Naive B cell (primary cell): ENCODE data around the gene SLC22A16. TPM values are rescaled to one million over a fixed set of nuclear protein-coding genes. Genes with fewer than 3 reads are reported as not detected.

Experiments
- ATAC-seq, 2 donors: fragments of 150-1000 bp; cut with Tn5 transposase; 2 replicates each; pipeline ENCODE4 v1.10.0; 2021; ENCODE audit warnings: low read depth in 2 of 2, mild to moderate bottlenecking in 2 of 2, moderate library complexity in 2 of 2
- DNase-seq: peaks from one replicate; pipeline ENCODE4 v3.0.0; 2022
- H3K27ac Mint-ChIP-seq, 6 donors: one replicate each; pipeline ENCODE4 v1.8.0; 2020 to 2022; ENCODE audit warnings: mild to moderate bottlenecking in 6 of 6, mixed read lengths in 6 of 6, moderate library complexity in 5 of 6, inconsistent platforms in 2 of 6
- H3K27me3 Mint-ChIP-seq, 3 donors: one replicate each; pipeline ENCODE4 v1.8.0; 2021 to 2022; ENCODE audit warnings: mixed read lengths in 3 of 3, mild to moderate bottlenecking in 1 of 3
- H3K36me3 Mint-ChIP-seq, 2 donors: one replicate each; pipeline ENCODE4 v1.8.0; 2020 to 2022; ENCODE audit warnings: mixed read lengths in 2 of 2, inconsistent platforms in 1 of 2, mild to moderate bottlenecking in 1 of 2
- H3K4me1 Mint-ChIP-seq, 3 donors: one replicate each; pipeline ENCODE4 v1.8.0; 2020 to 2022; ENCODE audit warnings: mixed read lengths in 3 of 3, inconsistent platforms in 1 of 3, mild to moderate bottlenecking in 1 of 3, moderate library complexity in 1 of 3
- H3K4me3 Mint-ChIP-seq, 8 donors: one replicate each; pipeline ENCODE4 v1.8.0; 2020 to 2022; ENCODE audit warnings: mild to moderate bottlenecking in 8 of 8, mixed read lengths in 8 of 8, moderate library complexity in 8 of 8, inconsistent platforms in 2 of 8
- H3K9me3 Mint-ChIP-seq, 7 donors: one replicate each; pipeline ENCODE4 v1.8.0; 2020 to 2022; ENCODE audit warnings: mixed read lengths in 7 of 7, mild to moderate bottlenecking in 5 of 7, inconsistent platforms in 2 of 7, moderate library complexity in 1 of 7
- polyA plus RNA-seq, 6 donors: library from polyadenylated mRNA; unstranded; fragments of 300-500 nt; fragmentation: Illumina TruSeq; gene quantifications; one replicate each; pipeline ENCODE4 v1.2.3, GENCODE V29; 2021; ENCODE audit warnings: low read depth in 6 of 6

The SLC22A16 gene
- polyA plus RNA-seq, 6 donors from 2014 or later: not detected

- DNase-seq (no peak), ATAC-seq (no peak)
- H3K36me3 Mint-ChIP-seq: no peaks in the 10 kb centered on the region
- peaks cover 5 to 9% (median 7%) of the 10 kb centered on the region in 3 donors for H3K27me3 Mint-ChIP-seq
- H3K4me3 Mint-ChIP-seq: peak overlapping the region in 6 of 8 donors; percentile 45 to 78 (median 59)
- no peaks in the 10 kb centered on the region for H3K9me3 Mint-ChIP-seq
- H3K27ac Mint-ChIP-seq: peak overlapping the region in 1 of 6 donors; percentile 69
- H3K4me1 Mint-ChIP-seq: no peaks in the 10 kb centered on the region
Observed at GRCh38 chr6:110400208-110400607, 76.2 kb downstream of the SLC22A16 start.

GRCh38 chr6:110399219-110400071 is 77.0 kb downstream of the SLC22A16 start:
- H3K27me3 Mint-ChIP-seq: peaks cover 5 to 9% (median 7%) of the 10 kb centered on the region in 3 donors
- H3K4me1 Mint-ChIP-seq: no peaks in the 10 kb centered on the region
- H3K27ac Mint-ChIP-seq: peak overlapping the region in 1 of 6 donors; percentile 17
- ATAC-seq (peak in 1 of 2 donors; percentile 30), DNase-seq (no peak)
- peak overlapping the region in 7 of 8 donors; percentile 16 to 78 (median 66) for H3K4me3 Mint-ChIP-seq
- no peaks in the 10 kb centered on the region for H3K36me3 Mint-ChIP-seq
- H3K9me3 Mint-ChIP-seq: no peaks in the 10 kb centered on the region

GRCh38 chr6:110398778-110399177 is 77.6 kb downstream of the SLC22A16 start:
- DNase-seq (no peak), ATAC-seq (no peak)
- Mint-ChIP-seq H3K36me3 (no peaks in the 10 kb centered on the region), H3K4me1 (no peaks in the 10 kb centered on the region), H3K27ac (peak overlapping the region in 1 of 6 donors; percentile 17), H3K27me3 (peaks cover 5 to 9% (median 7%) of the 10 kb centered on the region in 3 donors), H3K4me3 (peak overlapping the region in 4 of 8 donors; percentile 58 to 69 (median 65)), H3K9me3 (no peaks in the 10 kb centered on the region)

GRCh38 chr6:110395221-110395620 is 81.2 kb downstream of the SLC22A16 start:
- Mint-ChIP-seq H3K4me1 (peaks cover 0 to 7% (median 0%) of the 10 kb centered on the region in 3 donors), H3K27ac (no peak overlapping the region), H3K9me3 (no peaks in the 10 kb centered on the region), H3K36me3 (no peaks in the 10 kb centered on the region), H3K27me3 (peaks cover 0 to 9% (median 4%) of the 10 kb centered on the region in 3 donors), H3K4me3 (no peak overlapping the region)
- ATAC-seq (no peak), DNase-seq (no peak)

- H3K4me3 Mint-ChIP-seq: peak overlapping the region in 1 of 8 donors; percentile 35
- ATAC-seq: no peak
- H3K4me1 Mint-ChIP-seq: peaks cover 0 to 7% (median 0%) of the 10 kb centered on the region in 3 donors
- no peaks in the 10 kb centered on the region for H3K9me3 Mint-ChIP-seq
- peaks cover 0 to 9% (median 4%) of the 10 kb centered on the region in 3 donors for H3K27me3 Mint-ChIP-seq
- no peak for DNase-seq
- H3K36me3 Mint-ChIP-seq: no peaks in the 10 kb centered on the region
- no peak overlapping the region for H3K27ac Mint-ChIP-seq
Observed at GRCh38 chr6:110394409-110394808, 82.0 kb downstream of the SLC22A16 start.

- H3K4me3 Mint-ChIP-seq: no peak overlapping the region
Observed at GRCh38 chr6:110392727-110393126, 83.7 kb downstream of the SLC22A16 start.

GRCh38 chr6:110390404-110390803 is 86.0 kb downstream of the SLC22A16 start:
- Mint-ChIP-seq H3K27ac (no peak overlapping the region), H3K36me3 (no peaks in the 10 kb centered on the region), H3K4me1 (peaks cover 0 to 7% (median 0%) of the 10 kb centered on the region in 3 donors), H3K27me3 (no peaks in the 10 kb centered on the region), H3K9me3 (no peaks in the 10 kb centered on the region), H3K4me3 (no peak overlapping the region)
- DNase-seq (no peak), ATAC-seq (no peak)

More at GRCh38 chr6:110392727-110393126, 83.7 kb downstream of the SLC22A16 start:
- Mint-ChIP-seq H3K27ac (peak overlapping the region in 1 of 6 donors; percentile 71), H3K36me3 (no peaks in the 10 kb centered on the region), H3K27me3 (no peaks in the 10 kb centered on the region), H3K9me3 (no peaks in the 10 kb centered on the region), H3K4me1 (peaks cover 0 to 7% (median 0%) of the 10 kb centered on the region in 3 donors)
- no peak for DNase-seq
- no peak for ATAC-seq

GRCh38 chr6:110389689-110390382 is 86.6 kb downstream of the SLC22A16 start:
- Mint-ChIP-seq H3K27me3 (no peaks in the 10 kb centered on the region), H3K4me3 (no peak overlapping the region), H3K27ac (peak overlapping the region in 1 of 6 donors; percentile 49), H3K4me1 (peaks cover 0 to 7% (median 0%) of the 10 kb centered on the region in 3 donors), H3K9me3 (no peaks in the 10 kb centered on the region), H3K36me3 (no peaks in the 10 kb centered on the region)
- ATAC-seq (no peak), DNase-seq (no peak)

GRCh38 chr6:110387986-110388385 is 88.4 kb downstream of the SLC22A16 start:
- peaks cover 0 to 7% (median 0%) of the 10 kb centered on the region in 3 donors for H3K4me1 Mint-ChIP-seq
- H3K9me3 Mint-ChIP-seq: no peaks in the 10 kb centered on the region
- ATAC-seq (no peak), DNase-seq (no peak)
- no peaks in the 10 kb centered on the region for H3K36me3 Mint-ChIP-seq
- H3K27me3 Mint-ChIP-seq: no peaks in the 10 kb centered on the region
- no peak overlapping the region for H3K27ac Mint-ChIP-seq
- no peak overlapping the region for H3K4me3 Mint-ChIP-seq

- Mint-ChIP-seq H3K4me3 (no peak overlapping the region), H3K27me3 (peaks cover 0 to 6% (median 0%) of the 10 kb centered on the region in 3 donors), H3K9me3 (peaks cover 0 to 3% (median 0%) of the 10 kb centered on the region in 7 donors), H3K36me3 (no peaks in the 10 kb centered on the region), H3K27ac (no peak overlapping the region), H3K4me1 (no peaks in the 10 kb centered on the region)
- DNase-seq (no peak), ATAC-seq (no peak)
Observed at GRCh38 chr6:110385458-110385863, 91.0 kb downstream of the SLC22A16 start.

- peaks cover 6 to 15% (median 13%) of the 10 kb centered on the region in 3 donors for H3K27me3 Mint-ChIP-seq
- no peak overlapping the region for H3K27ac Mint-ChIP-seq
- H3K4me1 Mint-ChIP-seq: peaks cover 0 to 4% (median 4%) of the 10 kb centered on the region in 3 donors
- no peak for DNase-seq
- ATAC-seq: no peak
- H3K9me3 Mint-ChIP-seq: peaks cover 0 to 4% (median 0%) of the 10 kb centered on the region in 7 donors
- H3K36me3 Mint-ChIP-seq: no peaks in the 10 kb centered on the region
- H3K4me3 Mint-ChIP-seq: no peak overlapping the region
Observed at GRCh38 chr6:110378552-110378951, 97.9 kb downstream of the SLC22A16 start.
